GM20431 (cell line): ENCODE measurements around the gene GAREM1.

Experiments
- in situ Hi-C: fragments of 300-500 bp; cut with MseI, MboI; formaldehyde crosslinking; loops from one replicate; pipeline ENCODE4 v1.15.0; 2020; ENCODE audit warnings: low sequenced_read_pairs; ENCODE audit not compliant: unreplicated experiment

GAREM1 gene

DNA sequence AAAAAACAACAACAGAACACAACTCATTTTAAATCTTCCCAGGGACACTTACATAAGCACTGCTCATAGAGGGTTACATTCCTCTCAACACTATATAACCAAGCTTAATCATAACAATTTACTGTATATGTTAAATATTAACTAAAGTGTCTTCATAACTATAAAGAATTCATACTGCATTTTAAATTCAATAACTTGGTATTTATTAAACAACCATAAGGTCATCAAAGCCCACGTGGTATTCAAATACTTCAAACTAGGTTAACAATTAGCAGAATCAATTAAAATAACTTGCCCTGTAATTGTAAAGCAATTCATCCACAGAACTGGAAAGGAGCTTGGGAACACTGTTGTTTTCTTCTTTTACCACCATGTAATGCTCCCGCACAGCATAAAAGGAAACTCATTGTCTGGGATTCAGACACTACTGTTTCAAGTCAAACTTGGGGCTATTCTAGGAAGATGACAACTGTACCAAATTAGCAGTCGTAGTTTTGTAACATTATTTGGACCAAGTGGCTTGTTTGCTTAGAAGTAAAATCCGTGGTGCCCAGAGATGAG lies 10.4 kb downstream of the GAREM1 start:
- in situ Hi-C loops: no loop called here

DNA sequence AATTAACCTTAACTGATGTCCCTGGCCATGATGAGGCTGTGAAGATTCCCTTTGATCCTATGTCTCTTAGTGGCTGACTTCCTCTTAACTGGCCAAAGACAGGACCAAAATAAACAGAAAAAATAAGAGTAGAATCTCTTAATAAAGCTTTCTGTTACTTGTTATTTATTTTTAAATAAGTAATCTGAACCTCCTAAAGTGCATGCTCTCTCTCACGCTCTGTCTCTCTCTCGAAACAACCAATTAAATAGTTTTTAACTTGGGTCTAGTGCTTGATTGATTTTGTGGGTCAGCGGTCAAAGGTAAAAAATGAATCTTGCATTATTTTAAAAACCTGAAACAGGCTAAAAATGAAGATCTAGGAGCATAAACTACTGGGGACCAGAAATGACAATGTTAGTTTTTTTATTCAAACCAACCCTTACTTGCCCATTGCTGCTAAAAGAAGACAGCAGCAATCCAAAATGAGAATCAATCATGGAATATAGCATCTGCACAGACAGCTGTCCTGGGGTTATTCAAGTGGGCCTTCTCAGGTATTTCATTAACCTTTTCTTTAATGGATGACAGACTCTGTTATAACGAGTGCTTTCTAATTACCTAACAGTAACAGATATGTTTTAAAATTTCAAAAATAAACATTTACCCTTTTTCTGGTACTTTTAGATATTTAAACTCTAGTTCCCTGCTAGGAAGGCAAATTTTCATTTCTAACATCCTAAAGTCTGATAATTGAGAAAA lies 11.2 kb downstream of the GAREM1 start:
- in situ Hi-C loops: no loop called here

DNA sequence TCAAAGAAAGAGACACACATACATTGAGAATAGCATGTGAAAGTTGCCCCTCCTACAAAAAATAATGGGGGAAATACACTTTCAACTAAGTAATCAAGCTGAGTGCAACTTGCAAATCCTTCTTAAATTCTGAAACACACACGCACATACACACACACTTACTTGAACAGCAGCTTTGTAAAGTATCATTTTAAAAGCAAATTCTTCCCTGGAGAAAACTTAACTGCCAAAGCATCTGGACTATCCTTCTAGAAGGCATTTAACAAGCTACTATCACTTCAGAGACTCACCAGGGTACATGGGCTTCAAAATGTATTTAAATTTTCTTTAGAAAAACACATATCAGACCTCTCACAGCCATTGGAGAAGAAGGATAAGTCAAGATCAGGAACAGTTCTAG lies 15.3 kb downstream of the GAREM1 start:
- in situ Hi-C loops: no loop called here

DNA sequence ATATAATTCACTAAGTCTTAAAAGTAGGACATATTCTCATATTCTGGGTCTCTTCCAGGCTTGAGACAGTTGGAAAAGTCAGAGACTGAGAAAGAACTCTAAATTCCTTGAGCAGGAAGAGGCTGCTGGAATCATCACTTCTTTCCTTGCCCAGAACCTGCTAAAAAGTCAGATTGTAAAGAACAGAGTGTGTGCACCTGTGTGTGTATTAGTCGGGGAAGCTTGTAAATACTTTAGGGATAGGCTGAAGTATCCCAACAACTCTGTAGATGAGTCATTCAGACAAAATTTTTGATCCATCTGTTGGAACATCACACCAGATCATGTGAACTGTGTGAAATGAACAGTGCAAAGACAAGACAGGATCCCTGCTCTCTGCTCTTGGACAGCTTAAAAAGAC lies 16.1 kb downstream of the GAREM1 start:
- in situ Hi-C loops: no loop called here

DNA sequence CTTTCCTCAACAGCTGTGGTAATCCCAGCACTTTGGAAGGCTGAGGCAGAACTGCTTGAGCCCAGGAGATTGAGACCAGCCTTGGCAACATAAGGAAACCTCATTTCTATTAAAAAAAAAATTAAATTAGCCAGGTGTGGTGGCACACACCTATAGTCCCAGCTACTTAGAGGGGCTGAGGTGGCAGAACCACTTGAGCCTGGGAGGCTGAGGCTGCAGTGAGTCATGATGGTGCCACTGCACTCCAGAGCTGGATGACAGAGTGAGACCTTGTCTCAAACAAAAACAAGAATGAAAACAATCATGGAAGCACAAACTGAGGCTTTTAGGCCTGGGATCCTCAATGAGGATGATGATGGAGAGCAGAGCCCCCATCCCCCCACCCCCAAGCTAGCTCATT lies 19.8 kb downstream of the GAREM1 start:
- in situ Hi-C loops: no loop called here

DNA sequence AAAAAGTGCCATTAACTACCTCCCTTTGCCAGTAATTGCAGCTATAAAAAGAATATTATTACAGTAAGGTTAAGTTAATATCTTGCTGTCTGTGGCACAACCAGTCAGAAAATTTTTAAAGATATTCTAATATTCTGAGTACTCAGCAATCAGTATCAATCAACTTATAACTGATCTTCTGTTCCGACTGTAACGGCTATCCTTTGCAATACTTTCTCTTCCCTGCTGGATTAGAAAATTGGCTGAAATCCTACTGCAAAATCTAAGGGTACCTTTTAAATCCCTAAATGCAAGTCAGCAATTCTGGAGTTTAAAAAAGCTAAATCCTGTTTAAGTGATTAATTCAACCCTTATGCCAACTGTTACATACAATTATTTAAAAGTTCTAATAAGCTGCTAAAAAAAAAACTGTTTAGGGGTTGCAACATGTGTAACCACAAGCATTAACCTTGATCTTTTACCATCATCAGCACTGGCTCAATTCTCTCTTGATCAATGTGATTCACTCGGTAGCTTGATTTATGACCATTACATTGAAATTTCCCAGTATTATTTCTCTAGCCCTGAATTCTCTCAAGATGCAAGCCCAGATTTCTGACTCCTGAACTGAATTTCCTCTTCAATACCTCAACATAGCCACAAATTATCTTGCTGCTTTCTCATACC lies 20.5 kb downstream of the GAREM1 start:
- in situ Hi-C loops: no loop called here

DNA sequence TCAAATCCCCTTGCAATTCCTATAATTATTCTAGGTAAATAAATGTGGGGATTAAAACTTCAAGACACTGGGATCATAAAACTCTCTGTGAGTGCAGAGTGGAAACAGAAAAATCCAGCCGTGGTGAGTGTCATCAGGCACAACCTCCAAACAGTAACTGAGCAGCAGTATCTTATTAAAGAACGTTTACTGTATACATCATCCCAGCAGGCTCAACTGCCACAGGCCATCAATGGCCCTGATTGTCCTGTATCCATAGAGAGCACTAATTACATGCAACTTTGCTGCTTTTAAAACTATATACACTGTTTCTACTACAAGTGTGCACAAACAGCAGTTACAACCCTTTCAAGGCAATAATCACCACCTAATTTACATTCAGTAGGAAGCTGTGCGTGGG lies 23.9 kb downstream of the GAREM1 start:
- in situ Hi-C loops: no loop called here

DNA sequence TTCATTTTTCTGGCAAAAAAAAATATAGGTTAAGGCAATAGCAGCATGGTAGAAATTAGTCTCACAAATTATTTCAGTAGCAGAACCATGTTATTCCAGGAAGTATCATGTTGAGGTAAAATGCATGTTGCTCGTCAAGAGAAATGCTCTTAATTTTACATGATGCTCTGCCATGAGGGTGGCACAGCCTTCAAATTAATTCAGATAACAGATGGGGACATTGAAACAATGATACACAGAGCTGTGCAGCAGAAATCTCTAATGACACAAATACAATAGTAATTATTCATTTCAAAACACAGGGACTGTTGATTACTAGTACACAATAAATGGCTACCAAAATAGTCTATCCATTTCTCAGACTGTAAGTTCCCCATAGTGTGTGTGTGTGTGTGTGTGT lies 24.8 kb downstream of the GAREM1 start:
- in situ Hi-C loops: no loop called here

DNA sequence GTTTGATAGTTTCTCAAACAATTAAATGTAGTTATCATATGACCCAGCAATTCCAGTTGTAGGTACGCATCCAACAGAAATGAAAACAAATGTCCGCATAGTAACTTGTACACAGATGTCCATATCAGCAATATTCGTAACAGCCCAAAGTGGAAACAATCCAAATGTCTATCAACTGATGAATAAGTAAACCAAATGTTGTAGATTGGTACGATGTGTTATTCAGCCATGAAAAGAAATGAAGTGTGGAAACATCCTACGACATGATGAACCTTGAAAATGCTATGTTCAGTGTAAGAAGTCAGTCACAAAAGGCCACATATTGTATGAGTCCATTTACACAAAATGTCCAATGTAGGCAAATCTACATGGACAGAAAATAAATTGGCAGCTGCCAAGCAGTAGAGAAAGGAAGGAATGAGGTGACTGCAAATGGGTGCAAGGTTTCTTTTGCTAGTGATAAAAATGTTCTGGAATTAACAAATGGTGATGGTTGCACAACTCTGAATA lies 26.9 kb downstream of the GAREM1 start:
- in situ Hi-C loops: no loop called here

DNA sequence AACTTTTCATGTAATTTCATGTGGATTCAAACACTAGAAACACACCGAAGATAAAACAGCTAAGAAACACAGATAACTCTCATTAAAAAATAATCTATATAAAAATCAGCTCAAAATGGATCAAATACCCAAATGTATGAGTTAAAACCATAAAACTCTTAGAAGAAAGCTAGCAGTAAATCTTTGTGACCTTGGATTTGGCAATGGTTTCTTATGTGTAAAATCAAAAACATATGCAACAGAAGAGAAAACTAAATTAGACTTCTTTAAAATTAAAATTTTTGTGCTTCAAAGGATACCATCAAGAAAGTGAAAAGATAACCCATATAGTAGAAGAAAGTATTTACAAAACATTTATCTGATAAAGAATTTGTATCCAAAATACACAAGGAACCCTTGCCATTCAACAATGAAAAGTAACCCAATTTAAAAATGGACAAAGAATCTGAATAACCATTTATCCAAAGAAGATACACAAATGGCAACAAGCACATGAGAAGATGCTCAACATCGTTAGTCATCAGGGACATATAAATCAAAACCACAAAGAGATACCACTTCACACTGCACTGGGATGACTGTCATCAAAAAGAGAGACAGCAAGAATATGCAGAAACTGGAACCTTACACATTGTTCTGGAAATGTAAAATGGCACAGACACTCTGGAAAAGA lies 27.5 kb downstream of the GAREM1 start:
- in situ Hi-C loops: no loop called here

DNA sequence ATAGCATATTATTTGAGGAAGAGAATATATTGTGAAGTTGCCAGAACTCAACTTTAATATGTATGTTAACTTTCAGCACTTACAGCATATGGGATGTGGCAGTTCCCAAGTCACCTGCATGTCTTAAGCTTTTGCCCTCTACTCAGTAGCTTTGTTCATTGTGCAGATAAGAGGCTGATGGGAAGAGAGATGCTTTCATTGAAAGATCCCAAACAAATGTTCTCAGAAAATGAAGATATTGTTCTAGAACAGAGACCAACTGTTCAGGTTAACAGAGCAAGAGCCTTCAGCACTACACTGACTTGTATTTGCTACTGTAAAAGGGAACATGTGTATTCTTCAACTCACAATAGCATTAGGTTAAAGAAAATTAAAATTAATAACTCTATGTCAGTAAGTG lies 28.1 kb downstream of the GAREM1 start:
- in situ Hi-C loops: no loop called here

DNA sequence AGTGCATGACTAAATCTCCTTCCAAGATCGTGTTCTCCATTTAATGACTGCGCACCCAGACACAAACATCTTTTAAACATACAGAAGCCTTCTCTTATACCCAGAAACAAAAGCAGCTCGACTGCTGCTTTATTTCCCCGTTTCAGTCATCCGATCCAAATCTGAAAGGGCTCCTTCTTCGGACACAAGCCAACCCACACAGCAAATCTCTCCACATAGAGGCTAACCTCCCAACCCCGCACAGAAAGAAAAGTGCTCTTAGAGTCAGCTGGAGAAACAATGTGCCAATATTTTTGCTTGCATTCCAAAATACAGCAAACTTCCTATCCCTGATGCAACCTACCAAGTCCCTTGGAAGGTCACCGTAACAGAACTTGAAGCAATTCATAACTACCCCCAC lies 29.1 kb downstream of the GAREM1 start:
- in situ Hi-C loops: no loop called here

DNA sequence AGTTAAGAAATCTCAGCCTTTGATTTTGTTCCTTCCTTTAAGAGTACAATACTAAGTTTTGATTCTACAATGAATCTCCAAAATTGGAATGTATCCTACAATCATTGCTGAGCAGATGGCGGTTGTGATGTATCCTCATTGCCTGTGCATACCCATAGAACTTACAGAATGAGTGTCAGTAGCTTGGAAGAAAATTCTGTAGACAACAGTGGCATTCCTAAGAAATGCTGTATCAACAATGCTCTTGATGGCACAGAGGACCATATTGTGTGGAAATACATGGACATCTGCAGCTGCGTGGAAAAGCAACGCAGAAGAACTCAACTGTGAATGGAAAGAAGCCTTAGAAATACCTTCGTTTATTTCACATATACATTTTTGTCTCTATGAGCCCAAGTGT lies 30.2 kb downstream of the GAREM1 start:
- in situ Hi-C loops: no loop called here

DNA sequence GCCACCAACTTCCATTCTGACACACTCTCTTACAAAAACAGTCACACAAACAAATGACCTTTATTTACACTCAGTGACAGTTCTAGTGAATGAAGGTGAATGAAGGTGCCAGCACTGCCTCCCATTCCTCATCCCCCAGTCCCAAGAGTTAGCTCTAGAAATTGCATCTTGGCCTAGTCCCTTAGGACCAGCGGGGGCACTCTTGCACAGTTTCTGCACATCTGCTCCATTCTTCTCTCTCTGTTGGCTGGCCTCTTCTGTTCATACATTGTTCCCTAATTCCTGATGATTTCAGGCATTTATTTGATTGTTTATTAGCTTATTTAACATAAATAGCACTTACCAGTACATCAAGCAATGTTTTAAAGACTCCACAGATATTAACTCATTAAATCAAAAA lies 30.9 kb downstream of the GAREM1 start:
- in situ Hi-C loops: no loop called here

DNA sequence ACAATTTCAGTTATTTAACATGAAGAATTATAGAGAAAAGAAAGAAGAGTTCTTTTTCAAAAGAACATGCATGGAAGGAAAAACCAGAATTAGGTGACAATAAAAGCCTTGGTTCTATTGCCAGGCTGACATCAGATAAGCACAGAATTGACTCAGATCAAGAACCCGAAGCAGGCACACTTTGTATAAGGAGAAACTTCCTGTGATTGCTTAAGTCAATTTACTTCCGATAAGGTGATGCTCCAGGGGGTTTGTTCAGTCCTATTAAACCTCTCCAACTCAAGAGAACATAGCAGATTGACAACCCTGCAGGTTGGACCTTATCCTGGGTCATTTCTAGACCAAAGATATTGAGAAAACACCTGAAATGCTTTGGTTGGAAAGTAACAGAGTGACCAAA lies 31.4 kb downstream of the GAREM1 start:
- in situ Hi-C loops: no loop called here

DNA sequence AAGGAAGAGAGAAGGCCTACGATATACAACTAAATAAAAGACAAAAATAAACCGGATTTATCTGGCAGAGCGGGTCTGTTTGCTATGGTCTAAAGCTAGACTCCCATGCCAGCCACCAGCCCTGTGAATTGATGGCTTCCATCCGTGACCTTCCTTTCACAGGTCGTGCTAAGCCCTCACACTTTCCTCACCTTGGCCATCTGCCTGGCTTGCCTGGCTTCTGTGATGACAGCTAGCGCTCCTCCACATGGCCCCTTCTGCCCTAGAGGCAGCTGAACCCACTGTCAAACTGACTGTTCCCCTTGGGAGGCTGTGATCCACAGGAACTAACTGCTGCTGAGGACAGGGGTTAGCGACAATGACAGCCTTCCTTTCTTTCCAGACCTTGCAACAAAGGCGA lies 32.5 kb downstream of the GAREM1 start:
- in situ Hi-C loops: no loop called here

DNA sequence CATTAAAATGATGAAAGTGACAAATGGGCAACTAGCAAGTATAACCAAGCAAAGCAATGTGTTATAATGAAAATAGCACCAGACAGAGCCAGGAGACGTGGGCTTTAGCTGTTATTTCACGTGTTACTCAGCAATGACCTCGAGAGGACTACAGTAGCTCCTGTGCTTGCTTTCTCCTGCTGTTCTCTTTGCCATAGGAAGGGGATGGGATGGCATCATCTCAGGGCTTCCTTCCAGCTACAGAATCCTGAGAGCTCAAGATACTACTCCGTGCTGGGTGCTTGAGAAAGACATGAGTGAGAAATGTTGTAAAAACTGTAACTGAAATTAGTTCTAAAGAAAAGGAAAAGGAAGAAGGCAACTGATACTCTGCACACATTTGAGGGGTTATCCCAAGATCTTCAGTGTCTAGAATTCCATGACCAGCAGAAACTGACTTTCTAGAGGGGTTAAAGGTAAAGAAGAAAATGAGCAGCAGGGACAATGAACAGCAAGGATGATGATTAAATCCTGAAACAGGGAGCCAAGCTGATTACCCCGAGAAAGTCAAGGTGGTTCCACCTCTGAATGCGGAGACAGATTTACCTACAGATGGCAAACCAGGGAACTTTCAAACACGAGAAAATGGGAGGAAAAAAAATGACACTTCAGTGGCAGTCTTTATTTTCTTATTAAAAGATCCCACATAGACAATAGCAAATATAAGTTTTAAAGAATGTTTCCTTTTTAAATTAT lies 33.4 kb downstream of the GAREM1 start:
- in situ Hi-C loops: no loop called here

DNA sequence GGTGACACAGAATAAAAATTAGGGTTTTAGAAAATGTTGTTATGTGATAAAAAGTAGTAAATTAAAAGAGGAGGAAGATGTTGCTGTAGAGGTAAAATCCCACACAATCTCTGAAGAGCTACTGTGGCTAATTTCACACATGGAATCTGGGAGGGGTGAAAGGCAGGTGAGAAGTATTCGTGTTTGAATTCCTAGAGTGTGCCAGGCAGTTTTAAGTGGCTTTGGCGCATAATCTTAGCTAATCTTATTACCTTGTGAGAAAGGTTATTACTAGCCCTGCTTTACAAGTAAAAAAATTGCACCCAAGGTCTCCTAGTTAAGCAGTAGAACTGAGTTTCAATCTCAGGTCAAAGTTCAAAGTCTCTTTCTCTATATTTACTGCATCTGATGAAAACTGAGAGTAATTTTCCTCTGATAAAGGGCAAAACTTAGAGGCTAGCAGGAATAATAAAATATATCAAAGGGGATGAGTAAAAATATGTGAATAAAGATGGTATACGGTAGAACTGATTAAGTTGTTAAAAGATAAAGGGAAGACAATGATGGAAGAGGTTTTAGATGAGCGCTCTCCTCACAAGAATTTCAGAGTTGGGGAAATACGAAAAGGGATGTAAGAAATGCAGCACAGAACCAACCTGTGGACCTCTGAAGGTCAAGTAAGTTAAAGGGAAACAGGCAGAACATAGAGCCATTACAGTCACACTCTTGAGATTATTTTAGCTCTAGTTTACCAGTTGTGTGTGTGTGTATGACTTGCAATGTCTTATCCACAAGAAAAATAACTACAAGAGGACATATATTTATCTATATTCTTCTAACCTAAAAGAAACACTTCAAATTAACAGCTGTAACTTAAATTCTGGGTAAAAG lies 34.8 kb downstream of the GAREM1 start:
- in situ Hi-C loops: no loop called here

DNA sequence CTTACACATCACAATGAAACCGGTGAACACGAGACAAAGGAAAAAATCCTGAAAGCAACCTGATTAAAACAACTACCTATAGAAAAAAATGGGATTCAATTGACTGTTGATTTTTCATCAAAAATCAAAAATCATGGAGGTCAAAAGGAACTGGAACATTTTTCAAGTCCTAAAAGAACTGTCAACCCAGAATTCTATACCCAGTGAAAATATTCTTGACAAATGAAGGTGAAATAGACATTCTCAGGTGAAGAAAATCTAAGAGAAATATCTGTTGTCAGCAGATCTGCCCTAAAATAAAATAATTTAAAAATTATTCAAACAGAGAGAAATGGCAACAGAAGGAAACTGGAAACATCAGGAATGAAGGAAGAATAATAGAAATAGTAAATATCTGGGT lies 38.9 kb downstream of the GAREM1 start:
- in situ Hi-C loops: no loop called here
